ENCODE results near the gene ZNF12. TPM values are rescaled to one million over a fixed set of nuclear protein-coding genes. Genes with fewer than 3 reads are reported as not detected.

ZNF12 gene
- total RNA-seq, 2 experiments from 2014 or later: 17.2 to 18.2 TPM

DNA sequence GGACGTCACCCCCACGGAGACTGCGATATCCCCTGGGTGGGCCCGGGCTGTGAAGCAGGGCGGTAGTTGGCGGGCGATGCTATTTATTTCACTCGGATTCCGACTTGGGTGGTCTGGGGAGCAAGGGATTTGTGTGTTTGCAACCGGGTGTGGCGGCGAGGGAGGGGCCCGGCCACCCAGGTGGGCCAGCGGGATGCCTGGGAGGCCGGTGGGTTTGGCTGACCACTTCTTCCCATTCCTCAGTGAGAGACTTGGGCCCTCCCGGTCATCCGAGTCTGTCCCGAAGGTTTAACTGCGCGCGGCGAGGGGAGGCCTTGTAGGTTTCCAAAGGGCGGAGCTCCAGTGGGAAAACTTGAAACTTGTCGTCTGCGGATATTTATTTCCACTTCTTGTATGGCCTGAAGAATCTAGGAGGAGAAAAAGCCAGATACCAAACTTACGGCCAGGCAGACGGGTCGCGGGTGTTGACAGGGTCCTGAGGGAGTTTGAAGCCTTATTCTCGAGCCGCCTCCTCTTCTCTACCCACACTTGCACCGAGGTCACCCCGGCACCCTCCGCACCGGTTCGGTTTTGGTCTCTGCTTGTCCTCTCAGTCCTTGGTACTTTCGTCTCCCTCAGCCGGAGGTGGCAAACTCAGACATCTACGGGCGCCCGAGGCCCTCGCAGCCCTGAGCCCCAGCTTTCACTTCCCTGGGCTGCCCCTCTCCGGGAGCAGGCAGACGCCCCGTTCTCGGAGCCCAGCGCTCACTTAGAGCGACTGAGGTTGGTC lies 51.7 kb downstream of the ZNF12 start:
- DNase-seq: no peak
- H3K27ac Mint-ChIP-seq: no peak overlapping the region
- peaks cover 12% of the 10 kb centered on the region for H3K4me1 Mint-ChIP-seq
- H3K4me3 Mint-ChIP-seq: no peak overlapping the region
- no peaks in the 10 kb centered on the region for H3K27me3 Mint-ChIP-seq
- H3K36me3 Mint-ChIP-seq: peaks cover 33% of the 10 kb centered on the region
- peaks cover 4% of the 10 kb centered on the region for H3K9me3 Mint-ChIP-seq

DNA sequence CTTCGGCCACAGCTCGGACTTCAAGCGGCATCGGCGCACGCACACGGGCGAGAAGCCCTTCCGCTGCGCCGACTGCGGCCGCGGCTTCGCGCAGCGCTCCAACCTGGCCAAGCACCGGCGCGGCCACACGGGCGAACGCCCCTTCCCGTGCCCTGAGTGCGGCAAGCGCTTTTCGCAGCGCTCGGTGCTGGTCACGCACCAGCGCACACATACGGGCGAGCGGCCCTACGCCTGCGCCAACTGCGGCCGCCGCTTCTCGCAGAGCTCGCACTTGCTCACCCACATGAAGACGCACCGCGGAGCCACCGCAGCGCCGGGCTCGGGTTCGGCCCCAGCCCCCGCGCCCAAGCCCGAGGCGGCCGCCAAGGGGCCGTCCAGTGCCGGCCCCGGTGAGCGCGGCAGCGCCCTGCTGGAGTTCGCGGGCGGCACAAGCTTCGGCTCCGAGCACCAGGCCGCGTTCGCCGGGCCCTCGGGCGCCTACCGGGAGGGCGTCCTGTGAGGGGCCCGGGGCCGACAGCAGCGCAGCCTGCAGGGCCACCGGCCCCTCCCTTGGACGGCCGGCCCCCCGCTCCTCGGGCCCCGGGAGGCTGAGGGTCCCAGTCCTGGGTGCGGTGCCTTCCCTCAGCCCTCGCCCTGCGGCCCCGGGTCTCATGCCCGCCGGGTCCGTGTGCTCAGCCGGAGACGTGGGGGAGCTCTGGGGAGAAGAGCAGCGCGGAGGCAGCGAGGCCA lies 52.5 kb downstream of the ZNF12 start:
- Mint-ChIP-seq H3K4me1 (peaks cover 8% of the 10 kb centered on the region), H3K27ac (no peak overlapping the region), H3K4me3 (no peak overlapping the region), H3K27me3 (no peaks in the 10 kb centered on the region), H3K36me3 (peaks cover 40% of the 10 kb centered on the region), H3K9me3 (peaks cover 4% of the 10 kb centered on the region)
- DNase-seq: no peak

GRCh38 chr7:6653071-6654003 lies 53.4 kb downstream of the ZNF12 start:
- peaks cover 49% of the 10 kb centered on the region for H3K36me3 Mint-ChIP-seq
- peaks cover 4% of the 10 kb centered on the region for H3K9me3 Mint-ChIP-seq
- H3K27me3 Mint-ChIP-seq: no peaks in the 10 kb centered on the region
- DNase-seq: no peak
- no peaks in the 10 kb centered on the region for H3K4me1 Mint-ChIP-seq
- H3K27ac Mint-ChIP-seq: no peak overlapping the region
- H3K4me3 Mint-ChIP-seq: no peak overlapping the region

- Mint-ChIP-seq H3K9me3 (peaks cover 4% of the 10 kb centered on the region), H3K36me3 (peaks cover 55% of the 10 kb centered on the region)
- no peak for DNase-seq
Observed at GRCh38 chr7:6652446-6653011, 54.2 kb downstream of the ZNF12 start.

DNA sequence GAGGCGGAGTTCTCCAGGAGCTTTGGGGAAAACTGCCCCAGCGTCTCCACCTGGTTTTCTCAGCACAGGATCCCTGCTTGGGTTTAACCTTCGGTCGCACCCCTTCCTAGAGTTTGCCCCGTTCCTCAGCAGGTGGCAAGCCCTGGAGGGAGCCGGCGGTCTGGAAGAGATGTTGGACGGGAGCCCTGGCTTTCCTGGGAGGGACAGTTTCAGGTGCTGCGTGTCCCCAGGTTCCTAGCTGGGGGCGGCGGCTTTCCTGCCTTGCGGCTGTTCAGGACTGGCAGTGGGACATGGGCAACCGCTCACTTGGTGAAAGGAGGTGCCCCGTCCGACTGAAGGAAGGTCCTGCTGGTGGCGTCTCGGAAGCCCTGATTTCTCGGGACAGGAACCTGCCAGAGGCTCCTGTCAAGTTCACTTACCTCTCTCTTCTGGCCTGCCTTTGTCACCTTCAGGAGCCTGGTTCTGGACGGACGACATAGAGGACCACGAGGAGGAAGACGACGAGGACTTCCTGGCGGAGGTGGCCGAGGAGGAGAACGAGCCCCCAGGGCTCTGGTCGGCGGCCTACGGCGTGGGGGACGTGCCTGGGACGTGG lies 54.8 kb downstream of the ZNF12 start:
- DNase-seq: no peak
- Mint-ChIP-seq H3K27me3 (no peaks in the 10 kb centered on the region), H3K4me1 (no peaks in the 10 kb centered on the region), H3K27ac (no peak overlapping the region), H3K36me3 (peaks cover 57% of the 10 kb centered on the region), H3K4me3 (no peak overlapping the region), H3K9me3 (peaks cover 4% of the 10 kb centered on the region)

More at GRCh38 chr7:6652446-6653011, 54.2 kb downstream of the ZNF12 start:
- Mint-ChIP-seq H3K4me1 (no peaks in the 10 kb centered on the region), H3K27ac (no peak overlapping the region), H3K4me3 (no peak overlapping the region), H3K27me3 (no peaks in the 10 kb centered on the region)

DNA sequence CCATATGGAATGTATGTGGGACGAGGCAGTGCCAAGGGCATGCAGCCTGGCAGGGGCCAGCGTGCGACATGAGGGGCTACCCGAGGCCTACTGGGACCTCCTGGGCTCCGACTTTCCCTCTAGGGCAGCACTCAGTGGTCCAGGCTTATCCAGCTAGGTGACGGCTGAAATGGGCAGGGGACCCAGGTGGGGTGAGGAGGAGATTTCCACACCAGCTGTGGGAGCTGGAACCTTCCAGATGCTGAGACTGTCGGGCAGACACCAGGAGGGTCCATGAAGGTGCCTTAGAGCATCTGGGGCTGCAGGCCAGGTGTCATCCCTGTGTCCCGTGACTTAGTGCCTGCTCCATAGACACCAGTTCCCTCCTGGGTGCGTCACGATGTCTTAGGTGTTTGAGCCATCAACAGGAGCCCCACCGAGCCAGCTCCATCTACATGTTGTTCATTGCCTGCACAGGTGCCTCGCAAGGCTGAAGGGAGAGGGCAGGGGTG lies 56.2 kb downstream of the ZNF12 start:
- H3K36me3 Mint-ChIP-seq: peaks cover 57% of the 10 kb centered on the region
- no peaks in the 10 kb centered on the region for H3K27me3 Mint-ChIP-seq
- H3K4me1 Mint-ChIP-seq: no peaks in the 10 kb centered on the region
- H3K27ac Mint-ChIP-seq: no peak overlapping the region
- no peak for DNase-seq
- H3K9me3 Mint-ChIP-seq: peaks cover 4% of the 10 kb centered on the region
- H3K4me3 Mint-ChIP-seq: no peak overlapping the region

DNA sequence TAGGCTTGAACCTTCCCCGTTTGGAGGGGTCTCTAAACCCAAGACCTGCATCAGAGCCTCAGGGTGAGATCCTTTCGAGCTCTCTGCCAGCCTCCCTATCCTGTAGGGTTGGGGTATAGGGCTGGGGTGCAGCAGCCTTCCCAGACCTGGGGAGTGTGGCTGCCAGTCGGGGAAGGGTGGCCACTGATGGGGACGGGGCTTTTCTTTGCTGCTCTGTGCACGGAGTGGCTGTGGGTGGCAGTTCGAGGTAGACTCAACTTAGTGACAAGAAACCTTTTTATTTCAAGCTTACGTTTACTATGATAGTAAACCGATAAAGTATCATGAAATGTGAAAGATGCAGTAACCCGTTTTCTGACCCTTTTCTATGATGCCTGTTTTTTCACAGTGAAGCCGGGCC lies 56.7 kb downstream of the ZNF12 start:
- Mint-ChIP-seq H3K27ac (no peak overlapping the region), H3K36me3 (peaks cover 55% of the 10 kb centered on the region), H3K4me3 (no peak overlapping the region), H3K4me1 (no peaks in the 10 kb centered on the region), H3K9me3 (peaks cover 4% of the 10 kb centered on the region), H3K27me3 (no peaks in the 10 kb centered on the region)
- no peak for DNase-seq

DNA sequence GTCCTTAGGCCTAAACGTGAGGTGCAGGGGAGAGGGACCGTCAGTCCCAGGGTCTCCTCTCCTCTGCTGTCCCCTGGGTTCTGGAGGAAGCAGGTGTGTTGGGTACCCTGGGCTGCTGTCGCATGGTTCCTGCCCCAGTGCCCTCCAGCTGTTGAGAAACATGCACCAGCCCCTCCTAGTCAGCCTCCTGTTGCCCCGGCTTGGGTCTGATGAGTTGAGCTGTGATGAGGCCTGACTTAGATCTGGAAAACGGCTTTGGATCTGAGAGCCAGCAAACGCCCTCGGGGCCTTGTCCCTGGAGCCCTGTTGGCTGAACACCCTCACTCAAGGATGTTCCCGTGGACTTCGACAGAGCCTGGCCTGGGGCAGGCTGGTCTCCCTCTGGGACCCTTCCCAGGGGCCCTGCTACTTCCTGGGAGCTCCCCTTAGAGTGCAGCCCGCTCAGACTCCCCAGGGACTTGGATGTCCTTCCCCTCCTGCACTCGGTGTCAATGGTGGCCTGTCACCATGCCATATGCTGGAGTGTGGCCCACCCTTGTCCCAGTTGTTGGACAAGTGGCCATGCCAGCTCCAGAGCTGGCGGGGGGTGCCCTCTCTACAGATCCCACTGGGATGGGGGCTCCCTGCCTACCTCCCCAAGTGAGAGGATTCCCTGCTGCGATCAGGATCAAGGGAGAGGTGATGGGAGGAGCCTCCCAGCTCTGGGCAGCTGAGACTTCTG lies 57.3 kb downstream of the ZNF12 start:
- Mint-ChIP-seq H3K4me3 (no peak overlapping the region), H3K4me1 (no peaks in the 10 kb centered on the region), H3K27me3 (no peaks in the 10 kb centered on the region), H3K9me3 (peaks cover 4% of the 10 kb centered on the region), H3K27ac (no peak overlapping the region), H3K36me3 (peaks cover 52% of the 10 kb centered on the region)
- DNase-seq: no peak

DNA sequence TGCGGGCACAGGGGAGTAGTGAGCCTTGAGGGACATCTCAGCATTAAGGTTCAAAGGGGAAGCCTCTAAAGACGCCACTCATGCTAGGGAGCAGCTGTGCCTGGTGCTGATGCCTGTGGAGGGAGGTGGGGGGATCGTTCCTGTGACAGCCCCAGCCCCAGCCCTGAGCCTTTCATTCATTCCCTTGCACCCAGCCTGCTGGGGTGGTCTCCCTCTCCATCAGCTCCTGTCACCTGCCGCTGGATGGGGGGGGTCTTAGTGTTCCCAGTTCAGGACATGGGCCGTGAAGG lies 58.0 kb downstream of the ZNF12 start:
- H3K9me3 Mint-ChIP-seq: peaks cover 4% of the 10 kb centered on the region
- H3K27ac Mint-ChIP-seq: no peak overlapping the region
- no peaks in the 10 kb centered on the region for H3K27me3 Mint-ChIP-seq
- no peaks in the 10 kb centered on the region for H3K4me1 Mint-ChIP-seq
- no peak for DNase-seq
- peaks cover 52% of the 10 kb centered on the region for H3K36me3 Mint-ChIP-seq
- no peak overlapping the region for H3K4me3 Mint-ChIP-seq

DNA sequence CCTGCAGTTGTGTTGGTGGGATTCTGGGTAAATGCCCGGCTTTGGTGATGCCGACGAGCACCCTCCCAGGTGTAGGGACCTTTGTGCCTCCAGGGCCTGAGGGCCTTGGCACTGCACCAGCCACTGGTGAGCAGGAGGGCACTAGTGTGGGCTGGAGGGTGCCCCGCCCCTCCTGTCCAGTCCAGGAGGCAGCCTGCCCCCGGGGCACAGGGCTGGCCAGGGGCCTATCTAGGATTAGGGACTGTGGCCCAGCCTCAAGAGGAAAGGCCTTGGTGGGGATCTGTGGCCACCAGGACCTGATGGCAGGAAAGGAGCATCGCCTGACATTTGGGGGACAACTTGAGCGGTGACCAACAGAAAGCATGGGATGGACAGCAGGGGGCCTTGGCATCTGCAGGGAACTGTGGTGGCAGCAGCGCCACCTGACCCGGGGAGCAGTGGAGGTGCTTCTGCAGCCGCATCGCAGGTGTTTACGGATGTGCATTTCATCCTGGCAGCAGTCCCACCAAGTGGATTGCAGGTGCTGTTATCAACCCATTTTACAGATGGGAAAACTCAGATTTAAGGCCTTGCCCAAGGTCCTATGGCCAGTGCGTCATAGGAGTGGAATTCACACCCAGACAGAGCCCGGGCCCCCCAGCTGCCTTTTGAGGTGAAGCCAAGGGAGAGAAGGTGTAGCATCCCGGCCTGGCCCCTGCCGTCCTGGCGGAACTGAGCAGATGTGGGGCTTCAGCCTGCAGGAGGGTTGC lies 58.5 kb downstream of the ZNF12 start:
- no peak for DNase-seq
- Mint-ChIP-seq H3K27me3 (no peaks in the 10 kb centered on the region), H3K9me3 (peaks cover 4% of the 10 kb centered on the region), H3K36me3 (peaks cover 52% of the 10 kb centered on the region), H3K4me1 (no peaks in the 10 kb centered on the region), H3K27ac (no peak overlapping the region), H3K4me3 (no peak overlapping the region)

GRCh38 chr7:6647541-6647940 lies 59.2 kb downstream of the ZNF12 start:
- Mint-ChIP-seq H3K4me1 (no peaks in the 10 kb centered on the region), H3K9me3 (peaks cover 4% of the 10 kb centered on the region), H3K4me3 (no peak overlapping the region), H3K36me3 (peaks cover 53% of the 10 kb centered on the region), H3K27me3 (no peaks in the 10 kb centered on the region), H3K27ac (no peak overlapping the region)
- DNase-seq: no peak

GRCh38 chr7:6647080-6647479 lies 59.7 kb downstream of the ZNF12 start:
- H3K27me3 Mint-ChIP-seq: no peaks in the 10 kb centered on the region
- peaks cover 56% of the 10 kb centered on the region for H3K36me3 Mint-ChIP-seq
- H3K4me1 Mint-ChIP-seq: no peaks in the 10 kb centered on the region
- no peak for DNase-seq
- no peak overlapping the region for H3K4me3 Mint-ChIP-seq
- H3K9me3 Mint-ChIP-seq: peaks cover 4% of the 10 kb centered on the region
- H3K27ac Mint-ChIP-seq: no peak overlapping the region

DNA sequence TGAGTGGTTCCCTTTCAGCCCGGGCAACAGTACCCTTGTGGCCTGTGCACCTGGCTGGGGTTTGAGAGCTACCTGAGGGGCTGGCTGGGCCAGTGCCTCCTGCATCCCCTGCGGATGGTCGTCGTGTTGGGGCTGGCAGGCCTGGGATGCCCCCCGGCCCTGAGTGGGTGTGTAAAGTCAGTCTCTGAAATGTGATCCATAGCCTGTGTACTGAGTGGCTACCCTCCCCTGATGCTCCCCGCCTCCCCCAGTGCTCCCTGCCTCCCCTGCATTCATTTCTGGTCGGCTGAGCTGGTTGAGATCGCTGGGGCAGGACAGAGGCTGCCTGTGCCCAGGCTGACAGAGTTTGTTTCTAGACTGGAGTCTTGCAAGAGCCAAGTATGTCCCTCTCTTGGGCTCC lies 60.3 kb downstream of the ZNF12 start:
- Mint-ChIP-seq H3K4me1 (no peaks in the 10 kb centered on the region), H3K36me3 (peaks cover 50% of the 10 kb centered on the region), H3K9me3 (peaks cover 4% of the 10 kb centered on the region), H3K4me3 (no peak overlapping the region), H3K27ac (no peak overlapping the region), H3K27me3 (no peaks in the 10 kb centered on the region)
- DNase-seq: no peak

Measured in activated naive CD8-positive, alpha-beta T cell treated with anti-CD3 and anti-CD28 coated beads for 36 hours (primary cell).